Raji (cell line): Measurements from ENCODE around the gene ERFL.

Source experiments
- POLR2A ChIP-seq: IDR thresholded peaks from 2 replicates; pipeline ENCODE4 v1.6.1; 2011; ENCODE audit warnings: low read depth, low read length, control low read depth; ENCODE audit not compliant: insufficient read depth

The ERFL gene

DNA sequence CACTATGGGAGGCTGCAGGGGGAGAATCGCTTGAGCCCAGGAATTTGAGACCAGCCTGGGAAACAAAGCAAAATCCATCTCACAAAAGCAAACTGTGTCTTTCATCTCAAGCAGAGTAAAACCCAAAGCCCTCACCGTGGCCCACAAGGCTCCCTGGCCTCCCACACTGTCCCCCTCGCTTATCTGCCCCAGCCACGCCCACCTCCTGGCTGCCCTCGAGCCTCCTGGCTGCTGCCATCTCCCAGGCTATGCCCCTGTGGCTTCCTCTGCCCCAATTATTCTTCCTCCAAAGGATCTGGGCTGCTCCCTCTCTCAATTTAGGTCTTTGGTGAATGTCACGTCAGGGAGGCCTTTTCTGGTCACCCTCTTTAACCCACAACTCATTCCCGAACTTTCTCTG is 27.3 kb upstream of the ERFL start:
- no peak for TF ChIP-seq POLR2A

DNA sequence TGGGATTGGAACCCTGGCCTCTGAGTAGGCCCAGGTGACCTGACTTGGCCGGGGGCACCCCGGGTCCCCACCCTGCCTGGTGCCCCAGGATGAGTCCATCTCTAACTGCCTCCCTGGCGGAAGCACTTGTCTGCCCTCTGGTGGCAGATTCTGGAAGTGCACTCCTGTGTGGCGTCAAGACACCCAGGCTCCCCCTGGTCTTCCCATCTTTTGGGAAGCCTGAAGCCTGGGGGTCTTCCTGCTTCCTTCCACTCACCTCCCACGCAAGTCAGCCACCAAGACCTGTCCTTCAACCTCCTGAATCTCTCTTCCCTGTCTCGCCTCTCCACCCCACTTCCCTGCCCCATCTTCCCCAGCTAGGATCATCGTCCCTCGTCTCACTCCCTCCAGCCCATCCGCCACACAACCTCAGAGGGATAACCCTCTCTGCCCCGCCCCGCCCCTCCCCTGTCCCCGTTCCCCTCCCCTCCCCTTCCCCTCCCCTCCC is 23.5 kb upstream of the ERFL start:
- TF ChIP-seq POLR2A = peak; percentile 36; the same call in 1 of the 2 replicates

DNA sequence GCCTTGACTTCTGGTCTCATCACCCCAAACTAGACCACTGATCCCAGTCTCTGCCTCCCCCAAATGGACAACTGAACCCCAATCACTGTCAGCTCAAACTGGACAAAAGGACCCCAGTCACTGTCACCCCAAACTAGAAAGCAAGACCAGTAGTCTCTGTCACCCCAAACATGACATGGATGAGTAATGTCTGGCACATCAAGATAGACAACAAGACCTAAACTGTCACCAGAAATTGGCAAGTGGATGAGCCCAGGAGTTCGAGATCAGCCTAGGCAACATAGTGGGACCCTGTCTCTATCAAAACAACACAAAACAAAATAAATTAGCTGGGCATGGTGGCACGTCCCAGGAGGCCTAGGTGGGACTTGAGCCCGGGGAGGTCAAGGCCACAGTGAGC is 18.8 kb upstream of the ERFL start:
- TF ChIP-seq POLR2A = no peak

DNA sequence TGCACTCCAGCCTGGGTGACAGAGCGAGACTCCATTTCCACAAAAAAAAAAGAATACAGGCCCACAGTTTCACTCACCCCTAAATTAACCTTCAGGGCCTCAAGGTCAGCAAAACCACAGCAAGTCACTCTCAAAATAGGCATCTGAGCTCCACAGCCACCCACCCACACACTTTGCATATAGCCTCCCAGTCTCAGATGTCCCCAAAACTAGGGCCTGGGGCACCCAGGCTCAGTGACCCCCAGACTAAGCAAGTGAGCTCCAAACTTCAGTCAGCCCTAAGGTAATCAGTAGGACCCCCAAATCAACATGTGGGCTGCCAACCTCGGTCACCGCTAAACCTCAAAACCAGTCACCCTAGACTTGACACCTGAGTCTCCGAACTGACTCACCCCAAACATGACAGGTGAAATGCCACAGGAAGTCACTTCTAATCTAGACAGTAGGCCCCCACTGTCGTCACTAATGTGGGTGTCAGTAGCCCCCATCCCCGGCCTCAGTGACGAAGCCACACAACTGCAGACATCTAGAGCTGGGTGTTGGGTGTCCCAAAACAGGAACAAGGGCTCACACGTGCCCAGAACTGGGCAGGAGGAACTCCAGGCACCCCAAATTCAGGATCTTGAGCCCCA is 17.0 kb upstream of the ERFL start:
- TF ChIP-seq POLR2A = peak; percentile 37

DNA sequence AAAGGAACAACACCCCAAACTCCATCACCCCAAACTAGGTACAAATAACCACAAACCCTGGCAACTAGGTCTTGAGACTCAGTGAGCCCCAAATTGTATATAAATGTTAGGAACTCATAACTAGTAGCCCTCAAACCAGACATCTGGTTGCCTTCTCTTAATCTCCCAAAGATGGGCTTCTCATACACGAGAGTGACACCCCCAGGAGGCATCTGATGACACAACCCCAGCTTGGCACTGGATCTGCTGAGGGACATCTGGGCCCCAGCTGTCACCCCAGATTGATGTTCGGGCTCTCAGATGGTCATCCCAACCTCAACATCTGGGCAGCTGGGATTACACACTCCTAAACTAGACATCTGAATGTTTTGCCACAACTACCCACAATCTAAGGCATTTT is 16.1 kb upstream of the ERFL start:
- TF ChIP-seq POLR2A = no peak

DNA sequence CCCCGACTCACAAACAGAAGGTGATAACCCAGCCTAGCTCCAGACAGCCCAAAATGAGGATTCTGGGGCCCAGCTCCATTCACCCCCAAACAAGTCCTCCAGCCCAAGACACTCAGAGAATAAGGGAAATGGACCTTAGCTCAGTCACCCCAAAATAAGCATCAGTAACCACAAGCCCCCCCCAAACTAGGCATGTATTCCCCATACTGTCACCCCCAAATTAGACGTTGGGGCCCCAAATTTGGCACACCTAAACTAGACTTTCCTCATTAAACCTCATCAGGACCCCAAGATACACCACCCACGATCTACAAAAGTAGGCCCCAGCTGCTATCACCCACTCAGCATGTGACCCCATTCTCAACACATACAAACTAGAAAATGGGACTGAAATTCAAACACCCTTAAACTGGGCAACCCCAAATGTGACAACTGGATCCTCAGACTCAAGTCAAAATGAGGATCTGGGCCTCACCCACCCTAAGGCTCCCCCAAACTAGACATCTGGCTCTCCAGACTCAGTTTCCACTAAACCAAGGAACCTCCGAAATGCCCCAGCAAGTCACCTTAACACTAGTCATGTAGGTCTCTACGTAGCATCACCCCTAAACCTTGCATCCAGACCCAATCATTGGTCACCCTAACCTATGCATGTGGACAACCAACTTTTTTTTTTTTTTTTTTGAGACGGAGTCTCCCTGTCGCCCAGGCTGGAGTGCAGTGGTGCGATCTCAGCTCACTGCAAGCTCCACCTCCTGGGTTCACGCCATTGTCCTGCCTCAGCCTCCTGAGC is 13.4 kb upstream of the ERFL start:
- no peak for TF ChIP-seq POLR2A

DNA sequence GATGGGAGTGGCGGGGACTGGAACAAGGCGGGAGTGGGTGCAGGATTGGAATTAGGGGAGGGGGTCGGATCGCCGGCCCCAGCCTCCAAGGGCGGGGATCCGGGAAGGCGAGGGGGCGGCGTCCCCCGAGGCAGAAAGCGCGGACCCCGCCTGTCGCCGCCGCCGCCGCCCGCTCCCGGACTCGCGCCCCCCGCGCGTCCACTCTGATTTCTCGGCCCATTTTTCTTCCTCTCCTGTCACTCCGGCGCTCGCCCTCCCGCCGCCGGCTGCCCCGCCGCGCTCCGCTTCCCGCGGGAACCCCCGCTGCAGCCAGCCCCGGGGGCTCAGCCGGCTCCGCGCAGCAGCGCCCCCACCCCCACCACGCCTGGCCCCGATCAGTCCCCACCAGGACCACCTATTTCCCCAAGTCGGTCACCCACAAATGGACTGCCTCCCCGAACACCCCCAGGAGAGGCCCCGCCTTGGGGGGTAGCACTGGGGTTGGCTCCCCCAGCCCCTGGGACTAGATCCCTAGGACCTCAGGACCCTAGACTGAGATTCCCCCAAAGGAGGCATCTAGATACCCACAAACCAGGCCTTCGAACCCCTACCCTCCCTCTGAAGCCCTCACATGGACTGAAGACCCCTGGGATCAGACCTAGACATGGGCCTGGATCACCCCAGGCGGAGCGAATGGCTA is 12.6 kb upstream of the ERFL start:
- TF ChIP-seq POLR2A = 0 out of 2 replicates have a peak, but pooled peaks have one; percentile 21

DNA sequence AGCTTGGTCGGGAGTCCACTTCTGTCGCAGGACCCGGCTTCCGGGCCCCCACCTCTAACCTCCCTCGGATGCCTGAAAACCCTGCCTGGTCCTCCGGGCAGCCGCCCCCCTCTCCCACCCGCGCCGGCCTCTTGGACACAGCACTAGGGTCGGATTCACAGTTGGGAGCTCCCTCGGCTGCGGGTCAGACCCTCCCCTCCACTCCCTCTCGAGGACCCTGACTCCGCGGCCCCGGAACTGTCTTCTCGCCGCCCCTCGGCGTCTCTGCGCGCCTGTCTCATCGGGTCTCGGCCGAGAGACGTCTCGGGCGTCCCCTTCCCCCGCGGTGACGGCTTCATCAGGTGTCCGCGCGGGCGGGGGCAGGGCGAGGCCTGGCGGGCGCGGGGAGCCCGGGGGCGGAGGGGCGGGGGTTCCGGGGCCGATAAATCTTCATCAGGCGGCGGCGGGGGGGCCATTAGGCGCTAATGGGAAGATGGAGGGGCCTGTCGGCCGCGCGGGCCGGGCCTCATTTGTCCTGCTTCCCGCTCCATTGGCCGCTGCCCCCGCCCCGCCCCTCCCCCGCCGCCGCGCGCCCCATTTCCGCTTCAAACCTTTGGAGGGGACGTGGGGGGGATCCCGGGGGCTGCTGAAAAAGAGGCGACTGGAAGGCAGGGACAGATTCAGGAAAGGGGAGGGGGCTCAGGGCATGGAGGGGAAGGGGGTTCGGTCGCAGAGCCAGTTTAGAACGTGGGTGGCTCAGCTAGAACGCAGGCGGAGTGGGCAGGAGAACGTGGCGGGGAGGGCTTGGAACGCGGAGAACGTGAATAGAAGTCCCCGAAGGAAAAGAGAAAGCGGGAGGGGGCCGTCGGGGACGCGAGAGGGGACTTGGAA is 11.8 kb upstream of the ERFL start:
- peak; percentile 41; the same call in 1 of the 2 replicates for TF ChIP-seq POLR2A

DNA sequence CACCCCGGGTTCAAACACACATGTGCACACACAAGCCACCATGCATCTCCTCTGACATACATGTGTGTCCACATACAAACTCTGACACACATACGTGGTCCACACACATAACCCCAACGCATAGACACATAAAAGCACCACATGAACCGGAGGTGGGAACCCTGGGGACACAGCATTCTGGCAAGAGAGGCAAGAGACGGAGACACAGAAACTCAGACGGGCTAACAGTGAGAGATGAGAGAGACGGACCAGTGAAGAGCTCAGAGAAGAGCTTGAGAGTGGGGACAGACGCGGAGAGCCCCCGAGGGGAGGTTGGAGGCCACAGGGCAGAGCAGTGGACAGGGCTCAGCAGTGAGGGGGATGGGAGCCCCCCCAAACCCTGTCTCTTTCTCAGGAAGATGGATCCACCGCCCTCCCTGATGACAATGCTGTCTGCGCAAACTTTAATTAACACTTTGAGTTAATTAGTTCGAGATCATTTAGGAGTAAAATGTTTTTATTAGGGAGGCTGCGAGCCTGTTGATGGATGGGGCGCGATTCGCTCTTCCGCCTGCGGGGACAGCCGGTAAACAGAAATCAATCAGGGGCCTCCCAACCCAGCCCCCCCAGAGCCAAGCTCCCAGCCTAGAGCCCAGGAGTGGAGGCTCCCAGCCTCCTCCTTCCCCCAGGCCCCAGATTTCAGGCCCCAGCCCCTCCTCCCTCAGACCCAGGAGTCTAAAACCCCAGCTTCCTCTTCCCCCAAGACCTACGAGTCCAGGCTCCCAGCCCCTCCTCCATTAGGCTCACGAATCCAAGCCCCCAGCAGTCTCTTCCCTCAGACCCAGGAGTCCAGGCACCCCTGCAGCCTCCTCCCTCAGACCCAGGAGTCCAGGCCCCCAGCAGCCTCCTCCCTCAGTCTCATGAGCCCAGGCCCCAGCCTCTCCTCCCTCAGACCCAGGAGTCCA is 9.5 kb upstream of the ERFL start:
- peak; percentile 44 for TF ChIP-seq POLR2A

DNA sequence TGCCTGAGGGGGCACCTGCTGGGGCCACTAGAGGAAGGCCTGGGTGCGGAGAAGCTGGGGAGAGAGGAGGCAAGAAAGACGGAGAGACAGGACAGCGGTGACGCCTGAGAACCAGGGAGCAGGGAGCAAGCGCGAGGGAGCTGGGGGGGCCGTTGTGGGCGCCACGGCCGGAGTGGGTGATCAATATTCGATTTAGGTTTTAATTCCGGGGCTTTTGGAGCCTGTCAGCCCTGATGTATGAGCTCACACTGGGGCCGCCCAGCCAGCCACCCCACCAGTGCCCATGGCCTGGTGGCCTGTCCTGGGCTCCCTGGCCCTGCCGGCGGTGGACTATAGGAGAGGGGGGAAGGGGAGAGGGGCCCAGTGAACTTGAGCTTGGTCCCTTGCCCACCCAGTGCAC is 8.7 kb upstream of the ERFL start:
- no peak for TF ChIP-seq POLR2A

DNA sequence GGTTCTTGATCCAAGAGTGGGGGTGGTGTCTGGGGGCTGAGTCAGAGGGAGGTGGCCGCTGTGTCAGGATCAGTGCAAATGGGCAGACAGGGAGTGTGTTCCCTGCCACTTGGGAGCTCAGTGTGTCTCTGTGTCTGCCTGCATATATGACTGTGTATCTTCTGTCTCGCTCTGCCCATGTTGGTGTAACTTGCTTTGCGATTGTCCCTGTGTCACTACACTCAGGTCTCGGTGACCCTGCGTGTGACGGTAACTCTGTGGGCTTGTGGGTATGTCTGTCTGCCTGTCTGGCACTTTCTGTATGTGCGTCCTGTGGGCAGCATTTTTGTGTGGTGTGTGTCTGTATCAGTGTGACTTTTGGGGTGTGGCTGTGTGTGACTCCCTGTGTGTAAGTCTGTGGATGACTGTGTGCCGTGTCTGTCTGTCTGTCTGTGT is 8.2 kb upstream of the ERFL start:
- no peak for TF ChIP-seq POLR2A

DNA sequence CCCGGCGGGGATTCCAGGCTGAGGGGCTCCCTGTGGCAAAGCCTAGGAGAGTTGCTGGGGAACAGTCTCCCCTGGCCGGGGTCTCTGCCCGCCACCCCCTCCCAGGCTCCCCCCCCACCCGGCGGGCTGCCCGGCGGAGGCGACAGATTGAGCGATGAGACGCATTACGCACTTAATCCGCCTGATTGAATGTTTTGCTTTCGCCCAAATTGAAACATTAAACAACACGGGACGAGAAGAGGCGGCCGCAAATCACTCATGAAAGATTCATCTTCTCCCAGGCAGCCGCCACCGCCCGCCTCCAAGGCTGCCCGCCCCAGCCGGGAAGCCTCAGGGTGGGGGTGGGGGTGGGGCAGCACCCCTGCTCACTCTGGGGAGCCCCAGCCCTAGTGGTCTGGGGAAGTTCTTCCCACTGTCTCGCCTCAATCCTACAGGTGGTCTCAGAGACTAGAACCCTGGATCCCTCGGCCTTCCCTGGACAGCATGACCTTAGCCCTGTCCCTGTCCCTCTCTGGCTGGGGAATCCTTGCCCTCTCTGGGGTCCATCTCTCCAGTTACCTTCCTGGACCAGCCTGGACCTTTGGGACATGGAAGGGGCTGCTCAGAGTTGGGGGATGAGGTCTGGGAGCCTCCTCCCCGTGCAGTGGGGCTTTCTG is 7.6 kb upstream of the ERFL start:
- TF ChIP-seq POLR2A = no peak

DNA sequence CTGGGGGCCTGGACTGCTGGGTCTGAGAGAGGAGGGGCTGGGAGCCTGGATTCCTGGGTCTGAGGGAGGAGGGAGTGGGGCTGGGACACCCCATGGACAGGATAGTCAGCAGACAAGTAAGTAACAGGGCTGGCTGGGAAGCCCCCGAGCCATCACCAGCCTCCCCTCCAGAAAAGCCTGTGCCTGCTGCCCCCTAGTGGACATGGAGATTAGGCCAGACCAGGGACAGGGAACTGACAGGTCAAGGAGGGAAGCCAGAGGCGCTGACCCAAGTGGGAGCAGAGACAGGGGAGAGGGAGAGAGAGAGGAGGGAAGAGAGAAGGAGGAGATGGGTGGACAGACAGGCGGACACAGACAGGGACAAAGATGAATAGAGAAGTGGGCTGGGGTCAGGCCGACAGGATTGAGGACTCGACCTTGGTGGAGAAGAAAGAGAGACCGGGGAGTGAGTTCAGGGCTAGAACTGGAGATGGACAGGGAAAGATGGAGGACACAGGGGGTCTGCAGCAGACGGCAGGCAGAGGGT is 6.7 kb upstream of the ERFL start:
- TF ChIP-seq POLR2A = 0 out of 2 replicates have a peak, but pooled peaks have one; percentile 13

DNA sequence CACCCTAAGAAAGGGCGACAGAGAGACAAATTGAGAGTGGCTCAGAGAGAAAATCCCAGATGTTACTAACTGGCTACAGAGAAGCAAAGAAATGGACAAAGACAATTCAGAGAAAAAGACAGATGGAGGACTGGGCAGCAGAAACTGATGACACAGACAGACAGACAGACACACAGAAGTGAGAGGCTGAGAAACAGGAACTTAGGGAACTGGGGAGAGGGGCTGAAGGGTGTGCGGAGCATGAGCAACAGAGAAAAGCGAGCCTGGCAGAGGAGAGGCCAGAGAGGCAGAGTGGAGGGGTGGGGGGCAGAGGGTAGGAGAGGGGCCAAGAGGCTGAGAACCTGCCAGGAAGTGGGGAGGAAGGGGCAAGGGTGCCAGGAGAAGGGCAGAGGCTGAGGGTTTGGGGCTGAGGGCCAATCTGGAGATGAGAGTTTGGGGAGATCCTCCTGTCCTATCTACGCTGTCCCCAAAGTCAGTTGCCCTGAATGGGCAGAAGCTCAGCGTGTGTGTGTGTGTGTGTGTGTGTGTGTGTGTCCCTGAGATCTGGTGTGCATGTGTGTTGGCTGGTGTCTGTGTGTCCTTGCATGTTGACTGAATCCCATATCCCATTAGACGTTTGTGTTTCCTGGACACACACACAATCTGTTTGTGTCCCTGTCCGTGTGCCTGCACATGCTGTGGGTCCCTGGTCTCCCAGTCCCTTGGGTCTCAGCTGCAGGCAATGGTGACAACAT is 5.6 kb upstream of the ERFL start:
- no peak for TF ChIP-seq POLR2A
